Stimulated activated CD8-positive, alpha-beta memory T cell treated with anti-CD3 and anti-CD28 coated beads, Interleukin-7, amount 100 ng/mL, for 1 hour (primary cell): Measurements from ENCODE around the gene ABCA13.
"Not testable (repeated sequence)": the region's sequence is repeated elsewhere in the genome, so short reads cannot be mapped to it uniquely, and the experiment has no call there.

ENCODE experiments used
- DNase-seq, 2 donors: peaks; one replicate each; pipeline ENCODE4 v3.0.0-alpha.2; 2020; ENCODE audit warnings: low read depth in 2 of 2

The ABCA13 gene

DNA sequence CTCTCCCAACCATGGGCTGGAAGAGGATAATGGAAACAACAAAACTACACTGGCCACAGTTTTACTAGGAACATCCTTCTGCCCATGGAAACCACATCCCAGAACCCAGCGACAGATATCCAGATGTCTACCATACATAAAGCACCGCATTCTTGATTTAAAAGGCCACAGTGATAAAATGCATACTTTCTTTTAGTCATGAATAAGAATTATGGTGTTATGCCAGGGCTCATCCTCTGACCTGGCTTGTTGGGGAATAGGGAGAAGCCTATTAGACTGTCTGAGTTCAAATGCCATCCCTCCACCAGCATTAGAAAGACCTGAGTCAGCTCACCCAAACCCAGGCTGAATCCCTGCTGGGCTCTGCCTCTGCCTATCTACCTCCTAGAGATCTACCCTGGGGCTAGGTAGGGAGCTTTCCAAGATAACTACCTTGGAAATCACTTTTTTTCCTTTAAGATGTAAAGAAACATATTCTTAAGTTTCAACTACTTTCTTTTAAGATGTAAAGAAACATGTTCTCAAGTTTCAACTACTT is 5.2 kb downstream of the ABCA13 start:
- no peak for DNase-seq

DNA sequence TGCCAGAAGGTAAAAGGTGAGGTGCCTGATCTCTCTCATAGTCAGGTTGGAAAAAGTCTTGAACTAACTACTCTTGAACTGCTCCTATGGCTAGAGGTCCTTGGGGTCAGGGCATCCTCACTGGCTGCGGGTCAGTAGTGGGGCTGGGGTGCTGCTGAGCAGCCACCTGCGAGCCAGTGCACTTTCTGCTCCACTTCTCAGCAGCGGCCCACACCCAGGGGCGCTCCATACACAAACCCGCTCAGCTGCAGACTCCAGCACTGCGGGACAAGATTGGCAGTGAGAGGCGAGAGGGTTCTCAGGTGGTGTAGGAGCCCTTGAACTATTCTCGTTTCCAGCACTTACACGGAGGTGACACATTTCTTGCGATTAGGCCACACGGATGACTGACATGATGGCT is 6.0 kb downstream of the ABCA13 start:
- DNase-seq, result no peak

DNA sequence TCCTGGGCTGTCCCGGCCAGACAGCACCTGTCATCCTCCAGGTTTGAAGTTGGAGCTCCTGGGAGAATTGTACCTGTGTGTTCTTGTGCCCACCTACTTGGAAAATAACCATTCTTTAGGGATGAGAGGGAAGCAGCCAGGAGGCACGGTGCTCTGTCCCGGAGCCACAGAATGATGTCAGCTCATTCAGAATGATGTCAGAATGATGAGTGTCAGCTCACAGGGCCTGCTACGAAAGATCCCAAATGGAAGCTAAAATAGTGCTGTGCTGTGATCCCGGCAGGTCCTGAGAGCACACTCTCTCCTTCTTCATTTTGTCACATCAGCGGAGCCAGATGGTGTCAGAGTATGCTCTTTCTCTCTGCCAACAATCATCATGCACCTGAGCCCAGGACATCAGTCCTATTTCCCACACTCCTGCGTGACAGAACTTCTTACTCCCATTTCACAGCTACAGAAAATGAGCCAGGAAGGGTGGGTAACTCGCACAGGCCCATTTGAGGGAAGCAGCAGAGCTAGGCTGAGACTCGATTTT is 8.3 kb downstream of the ABCA13 start:
- no peak for DNase-seq

DNA sequence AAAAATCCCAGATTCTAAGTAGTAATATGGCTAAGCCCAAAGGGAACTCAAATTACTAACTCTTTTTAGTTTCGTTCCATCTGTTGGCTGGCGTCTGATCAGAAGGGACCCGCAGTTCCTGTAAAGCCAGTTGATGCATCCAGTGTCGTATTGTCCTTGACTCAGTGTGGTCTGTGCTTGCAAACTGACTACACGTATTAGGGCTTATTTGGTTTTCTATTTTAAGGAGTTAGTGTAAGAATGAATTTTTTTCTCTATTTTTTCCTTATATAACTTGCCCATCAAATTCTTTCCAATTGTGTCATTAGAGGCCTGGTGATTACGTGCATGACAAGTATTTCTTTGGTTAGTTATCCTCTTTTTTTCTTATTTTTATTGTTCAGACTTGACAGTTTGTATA is 9.7 kb downstream of the ABCA13 start:
- DNase-seq, result no peak

DNA sequence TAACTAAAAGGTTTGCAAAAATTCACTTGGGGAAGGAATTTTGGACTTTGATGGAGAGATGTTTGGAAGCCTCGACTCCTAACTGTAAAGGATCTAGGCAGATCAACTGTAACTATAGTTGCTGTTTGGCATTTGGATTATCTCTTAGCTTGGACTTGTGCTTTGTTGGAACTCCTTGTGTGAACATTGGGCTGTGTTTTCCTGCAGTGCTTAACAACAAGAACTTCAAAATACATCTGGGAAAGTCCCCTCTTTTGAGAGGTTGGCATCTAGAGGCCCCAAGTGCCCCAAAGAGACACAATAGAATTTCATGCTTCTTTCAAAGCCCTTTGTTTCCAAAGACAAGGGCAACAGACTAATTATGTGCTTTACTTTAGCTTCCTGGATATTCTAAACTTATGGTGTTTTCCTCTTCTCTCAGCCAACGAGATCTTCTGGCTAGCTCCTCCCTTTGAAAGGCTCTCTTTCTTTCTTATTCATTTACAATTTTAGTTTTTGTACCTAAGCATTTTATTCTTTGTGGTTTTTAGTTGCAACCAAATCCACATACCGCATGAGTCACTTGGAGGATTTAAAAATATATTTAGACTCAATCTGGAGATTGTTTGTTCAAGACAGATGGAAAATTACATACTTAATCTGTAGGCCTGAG is 11.6 kb downstream of the ABCA13 start:
- no peak for DNase-seq

DNA sequence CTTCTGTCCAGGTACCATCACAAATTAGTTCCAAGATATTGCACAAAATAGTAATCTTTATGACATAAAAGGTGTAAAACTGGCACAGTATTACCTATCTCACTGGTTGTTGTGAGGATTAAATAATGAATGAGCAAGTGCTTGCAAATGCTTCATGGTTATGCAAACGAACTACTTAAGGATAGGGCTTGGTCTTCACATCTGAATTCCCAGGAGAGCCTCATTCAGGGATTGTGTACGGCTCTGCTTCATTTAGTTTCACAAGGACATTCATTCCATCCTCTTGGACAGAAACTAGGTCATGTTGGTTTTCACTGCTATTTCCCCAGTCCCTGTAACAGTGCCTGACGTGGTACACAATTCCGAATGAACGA is 12.1 kb downstream of the ABCA13 start:
- no peak for DNase-seq

DNA sequence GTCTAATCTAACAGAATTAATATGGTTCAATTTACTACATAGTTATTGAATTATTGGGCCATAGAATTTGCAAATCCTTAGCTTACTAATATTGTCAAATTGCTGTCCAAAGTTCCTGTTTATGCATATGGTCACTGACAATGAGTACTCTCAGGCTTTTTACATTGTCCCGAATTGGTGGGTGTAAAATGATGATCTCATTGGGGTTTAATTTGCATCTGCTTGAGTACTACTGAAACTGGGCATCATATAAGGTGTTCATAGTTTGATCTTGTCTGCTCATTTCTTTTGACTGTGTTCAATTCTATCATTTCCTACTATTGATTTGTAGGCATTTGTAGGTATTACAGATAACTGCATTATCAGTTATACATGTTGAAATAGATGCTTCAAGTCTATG is 12.7 kb downstream of the ABCA13 start:
- no peak for DNase-seq

DNA sequence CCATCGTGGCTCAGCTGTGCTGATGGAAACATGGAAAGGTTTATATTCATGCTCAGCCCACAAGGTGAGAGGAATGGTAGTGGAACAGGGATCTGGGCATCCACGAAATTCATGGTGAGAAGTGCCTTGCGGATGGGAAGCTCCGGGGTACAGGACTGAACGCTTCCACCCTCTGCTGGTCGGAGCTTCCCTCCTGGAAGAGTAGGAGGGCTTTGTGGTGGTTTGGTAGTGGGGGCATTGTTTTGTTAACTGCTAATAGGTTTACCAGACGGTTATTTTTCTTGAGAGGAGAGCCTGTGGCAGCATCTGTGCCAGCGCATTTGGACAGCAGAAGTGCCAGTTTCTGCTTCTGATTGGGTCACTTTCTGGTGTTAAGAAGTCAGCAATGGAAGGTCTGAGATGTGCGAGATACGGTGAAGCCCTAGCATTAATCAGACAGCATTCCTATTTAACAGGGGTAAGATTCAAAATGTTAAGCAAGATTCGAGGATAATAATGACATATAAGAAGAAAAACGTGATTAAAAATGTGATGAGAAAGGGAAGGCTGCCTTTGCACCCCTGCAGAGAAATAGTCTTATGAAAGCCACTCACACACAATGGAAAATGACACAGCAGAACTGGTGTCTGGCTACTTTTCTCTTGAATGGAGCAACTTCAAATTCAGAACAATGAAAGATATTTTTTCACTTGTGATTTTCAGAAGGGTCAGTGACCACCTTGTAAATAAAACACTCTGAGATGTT is 17.7 kb downstream of the ABCA13 start:
- no peak for DNase-seq

DNA sequence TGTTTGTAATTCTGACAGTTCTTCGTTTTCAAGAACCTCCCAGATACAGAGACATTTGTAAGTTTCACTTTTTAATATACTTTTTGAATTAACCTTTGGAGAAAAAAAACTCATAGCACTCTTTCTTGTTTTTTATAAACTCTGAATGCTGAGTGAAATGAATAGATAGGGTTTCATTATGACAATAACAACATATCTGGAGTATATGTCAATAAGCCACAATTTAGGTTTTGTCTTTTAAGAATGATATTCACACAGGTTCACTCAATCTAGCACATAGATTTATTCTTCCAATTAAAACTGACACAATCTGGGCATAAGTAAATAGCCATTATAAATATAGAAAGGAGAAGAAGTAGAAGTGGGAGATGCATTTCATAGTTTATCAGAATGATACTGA is 21.7 kb downstream of the ABCA13 start:
- DNase-seq, result no peak

DNA sequence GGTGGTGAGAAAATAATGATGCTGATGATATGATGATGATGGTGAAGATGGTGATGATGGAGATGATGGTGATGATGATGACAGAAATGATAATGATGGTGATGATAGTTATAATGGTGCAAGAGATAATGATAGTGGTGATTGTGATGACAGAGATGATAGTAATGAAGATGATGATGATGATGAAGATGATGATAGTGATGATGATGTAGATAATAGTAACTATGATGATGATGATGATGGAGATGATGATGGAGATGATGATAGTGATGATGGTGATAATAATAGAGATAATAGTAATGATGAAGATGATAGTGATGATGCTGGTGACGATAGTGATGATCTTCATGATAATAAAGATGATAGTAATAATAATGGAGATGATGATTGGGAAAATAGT is 22.2 kb downstream of the ABCA13 start:
- DNase-seq, result no peak

DNA sequence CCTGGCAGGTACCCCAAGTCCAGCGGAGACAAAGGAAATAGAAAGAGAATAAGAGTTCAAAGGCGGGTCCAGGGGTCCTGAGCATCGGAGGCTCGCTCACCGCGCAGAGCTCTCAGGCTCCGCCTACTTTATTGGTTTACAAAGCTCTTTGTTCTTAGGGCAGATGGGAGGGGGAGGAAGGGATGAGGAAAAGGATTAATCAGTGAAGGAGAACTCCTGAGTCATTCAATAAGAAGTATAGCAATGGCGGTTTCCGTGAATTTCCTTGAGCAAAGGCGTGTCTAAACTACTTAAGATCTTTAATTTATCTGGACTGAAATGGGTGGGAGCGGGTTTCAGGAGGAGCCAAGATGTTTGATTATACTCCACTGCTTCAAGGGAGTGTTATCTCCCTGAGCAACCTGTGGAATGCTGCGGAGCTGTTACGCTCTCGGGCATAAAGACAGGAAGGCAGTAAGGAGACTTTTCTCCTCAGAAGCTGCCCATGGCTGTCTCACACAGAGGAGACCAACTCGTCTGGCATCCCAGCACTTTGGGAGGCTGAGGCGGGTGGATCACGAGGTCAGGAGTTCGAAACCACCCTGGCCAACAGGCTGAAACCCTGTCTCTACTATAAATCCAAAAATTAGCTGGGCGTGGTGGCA is 29.8 kb downstream of the ABCA13 start:
- DNase-seq, result not testable (repeated sequence)

DNA sequence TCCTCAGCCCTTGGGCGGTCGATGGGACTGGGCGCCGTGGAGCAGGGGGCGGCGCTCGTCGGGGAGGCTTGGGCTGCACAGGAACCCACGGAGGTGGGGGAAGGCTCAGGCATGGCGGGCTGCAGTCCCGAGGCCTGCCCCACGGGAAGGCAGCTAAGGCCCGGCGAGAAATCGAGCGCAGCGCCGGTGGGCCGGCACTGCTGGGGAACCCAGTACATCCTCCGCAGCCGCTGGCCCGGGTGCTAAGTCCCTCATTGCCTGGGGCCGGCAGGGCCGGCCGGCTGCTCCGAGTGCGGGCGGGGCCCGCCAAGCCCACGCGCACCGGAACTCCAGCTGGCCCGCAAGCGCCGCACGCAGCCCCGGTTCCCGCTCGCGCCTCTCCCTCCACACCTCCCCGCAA is 31.7 kb downstream of the ABCA13 start:
- not testable (repeated sequence) for DNase-seq

DNA sequence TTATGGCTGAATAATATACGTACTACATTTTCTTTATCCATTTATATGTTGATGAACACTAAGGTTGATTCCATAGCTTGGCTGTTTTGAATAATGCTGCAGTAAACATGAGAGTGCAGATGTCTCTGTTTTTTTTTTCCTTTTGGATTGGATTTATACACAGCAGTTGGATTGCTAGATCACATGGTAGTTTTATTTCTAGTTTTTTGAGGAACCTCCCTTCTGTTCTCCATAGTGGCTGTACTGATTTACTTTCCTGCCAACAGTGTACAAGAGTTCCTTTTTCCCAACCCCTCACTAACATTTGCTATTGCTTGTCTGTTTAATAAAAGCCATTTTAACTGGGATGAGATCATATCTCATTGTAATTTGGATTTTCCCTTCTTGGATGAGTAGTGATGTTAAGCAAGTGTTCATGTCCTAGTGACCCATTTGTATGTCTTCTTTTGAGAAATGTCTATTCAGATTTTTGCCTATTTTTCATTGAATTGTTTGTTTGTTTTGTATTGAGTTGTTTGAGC is 36.0 kb downstream of the ABCA13 start:
- no peak for DNase-seq

DNA sequence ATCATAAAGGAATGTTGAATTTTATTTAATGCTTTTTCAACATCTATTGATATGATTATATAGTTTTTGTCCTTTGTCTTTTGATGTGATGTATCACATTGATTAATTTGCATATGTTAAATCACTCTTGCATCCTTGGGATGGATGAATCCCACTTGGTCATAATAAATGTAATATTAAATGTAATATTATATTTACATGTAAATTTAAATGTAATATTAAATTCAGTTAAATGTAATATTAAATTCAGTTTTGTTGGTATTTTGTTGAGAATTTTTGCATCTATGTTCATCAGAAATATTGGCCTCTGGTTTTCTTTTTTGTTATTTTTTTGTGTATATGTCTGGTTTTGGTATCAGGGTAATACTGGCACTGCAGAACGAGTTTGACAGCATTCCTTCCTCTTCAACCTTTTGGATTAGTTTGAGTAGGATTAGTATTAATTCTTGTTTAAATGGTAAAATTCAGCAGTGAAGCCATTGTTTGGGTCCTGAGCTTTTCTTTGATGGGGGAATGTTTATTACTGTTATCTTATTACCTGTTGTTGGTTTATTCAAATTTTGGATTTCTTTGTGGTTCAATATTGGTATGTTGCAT is 37.8 kb downstream of the ABCA13 start:
- DNase-seq, result no peak

DNA sequence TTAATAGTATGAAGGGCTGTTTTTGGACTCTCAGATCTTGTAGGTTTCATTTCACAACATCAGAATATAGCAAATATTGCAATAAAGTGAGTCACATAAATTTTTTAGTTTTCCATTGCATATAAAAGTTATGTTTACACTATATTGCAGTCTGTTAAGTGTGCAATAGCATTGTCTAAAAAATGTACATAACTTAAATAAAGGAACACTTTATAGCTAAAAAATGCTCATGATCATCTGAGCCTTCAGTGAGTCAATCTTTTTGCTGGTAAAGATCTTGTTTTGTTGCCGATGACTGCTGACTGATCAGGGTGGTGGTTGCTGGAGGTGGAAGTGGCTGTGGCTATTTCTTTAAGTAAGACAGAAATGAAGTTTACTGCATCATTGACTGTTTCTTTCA is 42.0 kb downstream of the ABCA13 start:
- no peak for DNase-seq

DNA sequence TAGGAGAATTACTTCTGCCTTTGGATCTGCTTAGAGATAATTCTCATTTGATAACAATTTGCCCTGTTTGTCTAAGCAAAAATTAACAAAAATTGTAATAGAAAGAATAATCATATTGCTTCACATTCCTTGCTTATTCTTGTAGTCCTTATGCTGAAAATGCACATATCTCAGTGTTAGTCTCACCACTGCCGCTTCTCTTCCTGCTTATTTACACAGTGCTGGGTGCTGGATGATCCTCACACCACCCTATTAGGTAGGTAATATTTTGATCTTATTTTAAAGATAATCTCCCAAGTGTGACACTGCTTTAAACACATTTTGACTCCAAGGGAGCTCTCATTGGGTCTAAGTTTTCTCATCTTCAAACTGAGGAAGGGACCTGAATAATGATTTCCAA is 46.0 kb downstream of the ABCA13 start:
- DNase-seq, result no peak

DNA sequence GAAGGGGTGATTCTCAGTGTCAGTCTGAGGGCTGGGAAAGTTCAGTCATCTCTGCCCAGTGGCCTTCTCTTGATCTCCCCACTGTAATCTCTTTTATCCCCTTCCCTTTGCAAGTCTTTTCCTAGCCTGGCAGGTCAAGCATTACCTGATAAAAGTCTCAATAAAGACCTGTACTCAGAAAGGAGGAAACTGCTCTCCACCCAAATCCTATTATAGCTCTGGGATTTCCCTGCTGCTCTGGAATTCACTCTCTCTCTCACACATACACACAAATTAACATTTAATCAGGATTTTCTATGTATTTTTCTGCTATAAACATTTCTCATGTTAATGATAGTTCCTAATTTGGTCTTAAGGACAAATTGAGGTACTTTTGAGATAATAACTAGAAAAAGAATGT is 46.5 kb downstream of the ABCA13 start:
- no peak for DNase-seq

DNA sequence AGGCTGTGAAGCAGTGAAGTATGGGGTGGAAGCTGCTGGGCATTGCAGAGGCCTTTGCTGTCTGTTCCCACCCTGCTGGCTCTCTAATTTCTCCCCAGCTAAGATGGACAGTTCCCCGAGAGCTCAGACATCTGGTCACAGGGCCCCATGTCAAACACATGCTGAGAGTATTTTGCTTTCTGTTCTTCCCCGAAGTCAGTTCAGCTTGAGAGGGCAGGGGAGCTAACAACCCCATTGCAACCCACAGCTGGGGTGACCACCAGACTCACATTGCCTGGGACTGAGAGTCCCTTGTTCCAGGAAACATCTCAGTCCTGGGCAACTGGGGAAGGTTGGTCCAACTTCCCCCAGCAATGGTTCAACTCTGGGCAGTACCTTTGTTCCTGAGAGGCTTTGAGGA is 52.8 kb downstream of the ABCA13 start:
- DNase-seq, result no peak

DNA sequence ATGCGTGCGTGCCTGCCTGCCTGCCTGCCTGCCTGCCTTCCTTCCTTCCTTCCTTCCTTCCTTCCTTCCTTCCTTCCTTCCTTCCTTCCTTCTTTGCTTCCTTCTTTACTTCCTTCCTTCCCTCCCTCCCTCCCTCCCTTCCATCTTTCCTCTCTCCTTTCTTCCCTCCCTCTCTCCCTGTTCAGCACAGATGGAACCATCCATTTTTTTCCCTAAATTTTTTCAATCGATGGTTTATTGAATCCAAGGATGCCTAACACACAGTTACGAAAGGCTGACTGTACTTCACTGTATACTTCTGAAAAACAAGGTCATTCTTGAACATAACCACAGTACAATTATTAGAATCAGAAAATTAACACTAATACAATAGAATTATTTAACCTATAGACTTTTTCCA is 53.8 kb downstream of the ABCA13 start:
- no peak for DNase-seq

DNA sequence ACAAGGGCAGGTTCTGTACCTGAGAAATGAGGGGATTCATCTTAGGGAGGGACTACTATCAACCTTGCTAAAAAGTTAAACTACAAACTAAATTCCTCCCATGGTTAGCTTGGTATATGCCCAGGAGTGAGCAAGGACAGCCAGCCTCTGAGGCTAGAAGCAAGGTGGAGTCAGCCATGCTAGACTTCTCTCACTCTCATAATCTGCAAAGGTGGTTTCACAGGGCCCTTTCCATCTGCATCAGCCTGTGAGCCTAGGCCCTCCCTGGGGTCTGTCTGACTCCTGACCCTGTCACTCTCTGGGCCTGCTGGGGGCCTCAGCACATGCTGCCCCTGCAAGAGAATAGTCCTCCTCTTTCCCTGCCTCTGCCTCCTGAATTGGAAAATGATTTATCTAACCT is 66.1 kb downstream of the ABCA13 start:
- DNase-seq, result no peak

DNA sequence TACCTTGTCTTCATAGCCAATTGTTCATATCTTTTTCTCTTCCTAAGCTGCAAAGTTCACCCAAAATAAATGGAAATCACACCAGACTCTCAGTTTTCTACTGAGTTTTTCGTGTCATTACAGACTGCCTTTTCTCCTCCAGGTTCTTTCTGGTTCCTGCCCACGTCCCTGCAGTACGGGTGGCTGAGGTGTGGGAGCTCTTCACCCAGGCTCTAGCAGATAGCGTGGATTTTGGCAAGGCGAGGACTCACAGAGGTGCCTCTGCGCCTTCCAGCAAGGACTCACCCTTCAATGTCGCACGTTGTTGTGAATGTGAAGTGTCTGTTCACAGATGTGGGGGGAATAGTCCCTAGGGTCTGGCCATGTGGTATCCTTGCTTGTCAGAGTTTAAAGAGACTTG is 71.6 kb downstream of the ABCA13 start:
- DNase-seq, result no peak

DNA sequence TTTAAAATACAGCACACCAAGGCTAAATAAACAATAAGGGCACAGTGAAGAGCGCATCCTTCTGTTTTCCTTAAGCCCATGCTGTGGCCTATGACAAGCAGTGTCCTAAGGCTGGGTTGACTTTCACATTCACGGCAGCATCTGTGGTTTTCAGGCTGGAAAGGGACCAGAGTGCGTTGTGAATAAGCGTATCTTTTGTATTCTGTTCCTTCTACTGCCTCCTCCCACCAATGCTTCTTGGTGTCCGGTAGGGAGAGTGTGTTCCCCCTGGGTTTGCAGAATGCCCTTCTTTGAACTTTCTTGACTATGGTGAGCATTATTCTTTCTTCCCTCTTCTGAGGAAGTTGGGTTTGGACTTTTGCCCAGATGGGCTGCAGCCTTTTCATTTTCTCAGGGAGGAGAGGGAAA is 73.6 kb downstream of the ABCA13 start:
- no peak for DNase-seq
